ENCODE data around the gene DNAJC21. TPM values are rescaled to one million over a fixed set of nuclear protein-coding genes. Genes with fewer than 3 reads are reported as not detected.

DNAJC21 gene
- total and polyA plus RNA-seq, 10 of the 15 experiments (the other 5 are each of a cell fraction or from before 2014, with no cell fraction given), result 9.2 to 53.5 (median 23.7) TPM

DNA sequence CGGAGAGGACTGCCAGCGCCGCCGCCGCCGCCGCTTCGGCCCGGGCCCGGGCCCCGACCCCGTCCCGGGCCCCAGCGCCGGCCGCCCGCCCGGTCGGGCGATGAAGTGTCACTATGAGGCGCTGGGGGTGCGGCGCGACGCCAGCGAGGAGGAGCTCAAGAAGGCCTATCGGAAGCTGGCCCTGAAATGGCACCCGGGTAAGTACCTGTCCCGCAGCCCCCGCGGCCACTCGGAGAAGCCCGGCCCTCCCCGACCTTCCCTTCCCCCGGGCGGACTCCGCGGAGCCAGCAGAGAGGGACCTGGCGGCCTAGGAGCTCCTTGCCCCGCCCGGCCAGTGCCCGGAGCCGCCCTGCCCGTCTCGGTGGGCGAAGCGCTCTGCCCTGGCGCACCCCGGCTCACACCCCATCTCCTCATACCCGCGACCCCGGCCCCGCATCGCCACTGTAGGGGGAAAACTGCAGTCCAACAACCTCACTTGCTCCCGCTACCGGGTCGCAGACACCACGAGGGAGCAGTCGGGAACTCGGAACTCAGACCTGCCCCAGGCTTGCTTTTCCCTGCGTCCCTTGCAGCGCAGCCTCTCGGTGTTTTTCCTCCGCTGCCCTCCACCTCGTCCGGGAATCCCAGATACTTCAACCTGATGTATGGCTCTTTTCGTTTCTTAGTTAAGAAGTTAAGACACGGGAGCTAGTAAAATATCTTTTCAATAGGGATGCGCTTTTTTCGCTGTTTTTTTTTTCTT lies 532 bp downstream of the DNAJC21 start (continued):
- TF ChIP-seq YBX1 (IDR thresholded peaks at IDR 0.05) (no peak), PAX5 (IDR thresholded peaks at IDR 0.05; ENCODE audit: borderline replicate concordance, low read depth, low read length) (no peak), MYB (IDR thresholded peaks at IDR 0.05; ENCODE audit: borderline replicate concordance, low read depth, low read length) (no peak), TCF7 (IDR thresholded peaks at IDR 0.05; ENCODE audit: borderline replicate concordance) (no peak), RCOR1 (conservative IDR thresholded peaks at IDR 0.05; ENCODE audit: low read depth, low read length) (no peak), KDM1A (IDR thresholded peaks at IDR 0.05; ENCODE audit: borderline replicate concordance) (no peak), NBN (IDR thresholded peaks at IDR 0.05) (0 out of 2 replicates have a peak, but pooled peaks have one; percentile 45), HDAC2 (IDR thresholded peaks at IDR 0.05) (no peak), CEBPB (IDR thresholded peaks at IDR 0.05; ENCODE audit: borderline replicate concordance in 1 of 2, low read depth in 2 of 2, low read length in 2 of 2) (no peak), ZNF622 (IDR thresholded peaks at IDR 0.05) (no peak), ZNF24 (IDR thresholded peaks at IDR 0.05) (no peak), ZNF384 (IDR thresholded peaks at IDR 0.05; ENCODE audit: borderline replicate concordance, low read depth, low read length) (no peak), BHLHE40 (IDR thresholded peaks at IDR 0.05; ENCODE audit: borderline replicate concordance in 1 of 2, low read depth in 2 of 2, low read length in 1 of 2) (no peak), NFIC (IDR thresholded peaks at IDR 0.05; ENCODE audit: low read depth, low read length) (no peak), CBFB (IDR thresholded peaks at IDR 0.05; ENCODE audit: low read depth) (no peak), EED (IDR thresholded peaks at IDR 0.05; ENCODE audit: low read depth) (0 out of 2 replicates have a peak, but pooled peaks have one; percentile 22)
- TF ChIP-seq, protein P1, sequence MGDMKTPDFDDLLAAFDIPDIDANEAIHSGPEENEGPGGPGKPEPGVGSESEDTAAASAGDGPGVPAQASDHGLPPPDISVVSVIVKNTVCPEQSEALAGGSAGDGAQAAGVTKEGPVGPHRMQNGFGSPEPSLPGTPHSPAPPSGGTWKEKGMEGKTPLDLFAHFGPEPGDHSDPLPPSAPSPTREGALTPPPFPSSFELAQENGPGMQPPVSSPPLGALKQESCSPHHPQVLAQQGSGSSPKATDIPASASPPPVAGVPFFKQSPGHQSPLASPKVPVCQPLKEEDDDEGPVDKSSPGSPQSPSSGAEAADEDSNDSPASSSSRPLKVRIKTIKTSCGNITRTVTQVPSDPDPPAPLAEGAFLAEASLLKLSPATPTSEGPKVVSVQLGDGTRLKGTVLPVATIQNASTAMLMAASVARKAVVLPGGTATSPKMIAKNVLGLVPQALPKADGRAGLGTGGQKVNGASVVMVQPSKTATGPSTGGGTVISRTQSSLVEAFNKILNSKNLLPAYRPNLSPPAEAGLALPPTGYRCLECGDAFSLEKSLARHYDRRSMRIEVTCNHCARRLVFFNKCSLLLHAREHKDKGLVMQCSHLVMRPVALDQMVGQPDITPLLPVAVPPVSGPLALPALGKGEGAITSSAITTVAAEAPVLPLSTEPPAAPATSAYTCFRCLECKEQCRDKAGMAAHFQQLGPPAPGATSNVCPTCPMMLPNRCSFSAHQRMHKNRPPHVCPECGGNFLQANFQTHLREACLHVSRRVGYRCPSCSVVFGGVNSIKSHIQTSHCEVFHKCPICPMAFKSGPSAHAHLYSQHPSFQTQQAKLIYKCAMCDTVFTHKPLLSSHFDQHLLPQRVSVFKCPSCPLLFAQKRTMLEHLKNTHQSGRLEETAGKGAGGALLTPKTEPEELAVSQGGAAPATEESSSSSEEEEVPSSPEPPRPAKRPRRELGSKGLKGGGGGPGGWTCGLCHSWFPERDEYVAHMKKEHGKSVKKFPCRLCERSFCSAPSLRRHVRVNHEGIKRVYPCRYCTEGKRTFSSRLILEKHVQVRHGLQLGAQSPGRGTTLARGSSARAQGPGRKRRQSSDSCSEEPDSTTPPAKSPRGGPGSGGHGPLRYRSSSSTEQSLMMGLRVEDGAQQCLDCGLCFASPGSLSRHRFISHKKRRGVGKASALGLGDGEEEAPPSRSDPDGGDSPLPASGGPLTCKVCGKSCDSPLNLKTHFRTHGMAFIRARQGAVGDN (IDR thresholded peaks at IDR 0.05), result peak; percentile 27; the same call in 1 of the 2 replicates
- TF ChIP-seq, protein P2, sequence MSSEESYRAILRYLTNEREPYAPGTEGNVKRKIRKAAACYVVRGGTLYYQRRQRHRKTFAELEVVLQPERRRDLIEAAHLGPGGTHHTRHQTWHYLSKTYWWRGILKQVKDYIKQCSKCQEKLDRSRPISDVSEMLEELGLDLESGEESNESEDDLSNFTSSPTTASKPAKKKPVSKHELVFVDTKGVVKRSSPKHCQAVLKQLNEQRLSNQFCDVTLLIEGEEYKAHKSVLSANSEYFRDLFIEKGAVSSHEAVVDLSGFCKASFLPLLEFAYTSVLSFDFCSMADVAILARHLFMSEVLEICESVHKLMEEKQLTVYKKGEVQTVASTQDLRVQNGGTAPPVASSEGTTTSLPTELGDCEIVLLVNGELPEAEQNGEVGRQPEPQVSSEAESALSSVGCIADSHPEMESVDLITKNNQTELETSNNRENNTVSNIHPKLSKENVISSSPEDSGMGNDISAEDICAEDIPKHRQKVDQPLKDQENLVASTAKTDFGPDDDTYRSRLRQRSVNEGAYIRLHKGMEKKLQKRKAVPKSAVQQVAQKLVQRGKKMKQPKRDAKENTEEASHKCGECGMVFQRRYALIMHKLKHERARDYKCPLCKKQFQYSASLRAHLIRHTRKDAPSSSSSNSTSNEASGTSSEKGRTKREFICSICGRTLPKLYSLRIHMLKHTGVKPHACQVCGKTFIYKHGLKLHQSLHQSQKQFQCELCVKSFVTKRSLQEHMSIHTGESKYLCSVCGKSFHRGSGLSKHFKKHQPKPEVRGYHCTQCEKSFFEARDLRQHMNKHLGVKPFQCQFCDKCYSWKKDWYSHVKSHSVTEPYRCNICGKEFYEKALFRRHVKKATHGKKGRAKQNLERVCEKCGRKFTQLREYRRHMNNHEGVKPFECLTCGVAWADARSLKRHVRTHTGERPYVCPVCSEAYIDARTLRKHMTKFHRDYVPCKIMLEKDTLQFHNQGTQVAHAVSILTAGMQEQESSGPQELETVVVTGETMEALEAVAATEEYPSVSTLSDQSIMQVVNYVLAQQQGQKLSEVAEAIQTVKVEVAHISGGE (CRISPR knock-in tag; IDR thresholded peaks at IDR 0.05), result no peak
- TF ChIP-seq, protein P3, sequence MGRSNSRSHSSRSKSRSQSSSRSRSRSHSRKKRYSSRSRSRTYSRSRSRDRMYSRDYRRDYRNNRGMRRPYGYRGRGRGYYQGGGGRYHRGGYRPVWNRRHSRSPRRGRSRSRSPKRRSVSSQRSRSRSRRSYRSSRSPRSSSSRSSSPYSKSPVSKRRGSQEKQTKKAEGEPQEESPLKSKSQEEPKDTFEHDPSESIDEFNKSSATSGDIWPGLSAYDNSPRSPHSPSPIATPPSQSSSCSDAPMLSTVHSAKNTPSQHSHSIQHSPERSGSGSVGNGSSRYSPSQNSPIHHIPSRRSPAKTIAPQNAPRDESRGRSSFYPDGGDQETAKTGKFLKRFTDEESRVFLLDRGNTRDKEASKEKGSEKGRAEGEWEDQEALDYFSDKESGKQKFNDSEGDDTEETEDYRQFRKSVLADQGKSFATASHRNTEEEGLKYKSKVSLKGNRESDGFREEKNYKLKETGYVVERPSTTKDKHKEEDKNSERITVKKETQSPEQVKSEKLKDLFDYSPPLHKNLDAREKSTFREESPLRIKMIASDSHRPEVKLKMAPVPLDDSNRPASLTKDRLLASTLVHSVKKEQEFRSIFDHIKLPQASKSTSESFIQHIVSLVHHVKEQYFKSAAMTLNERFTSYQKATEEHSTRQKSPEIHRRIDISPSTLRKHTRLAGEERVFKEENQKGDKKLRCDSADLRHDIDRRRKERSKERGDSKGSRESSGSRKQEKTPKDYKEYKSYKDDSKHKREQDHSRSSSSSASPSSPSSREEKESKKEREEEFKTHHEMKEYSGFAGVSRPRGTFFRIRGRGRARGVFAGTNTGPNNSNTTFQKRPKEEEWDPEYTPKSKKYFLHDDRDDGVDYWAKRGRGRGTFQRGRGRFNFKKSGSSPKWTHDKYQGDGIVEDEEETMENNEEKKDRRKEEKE (IDR thresholded peaks at IDR 0.05), result no peak
